Activated naive CD8-positive, alpha-beta T cell (primary cell): ENCODE results near the gene SLCO3A1.
A peak's percentile ranks its signal among the peaks of the same experiment; 100 is the strongest.

ENCODE experiments used
- H3K27ac Mint-ChIP-seq: one replicate; pipeline ENCODE4 v1.8.0; 2021; ENCODE audit warnings: mixed read lengths
- H3K27me3 Mint-ChIP-seq: one replicate; pipeline ENCODE4 v1.8.0; 2021; ENCODE audit warnings: mixed read lengths
- H3K36me3 Mint-ChIP-seq: one replicate; pipeline ENCODE4 v1.8.0; 2021; ENCODE audit warnings: mixed read lengths
- H3K4me1 Mint-ChIP-seq: one replicate; pipeline ENCODE4 v1.8.0; 2021; ENCODE audit warnings: low read depth, mixed read lengths
- H3K4me3 Mint-ChIP-seq: one replicate; pipeline ENCODE4 v1.8.0; 2021; ENCODE audit warnings: mild to moderate bottlenecking, mixed read lengths
- H3K9me3 Mint-ChIP-seq: one replicate; pipeline ENCODE4 v1.8.0; 2021; ENCODE audit warnings: low read depth, mixed read lengths

The SLCO3A1 gene

GRCh38 chr15:91853948-91854638 is 585 bp downstream of the SLCO3A1 start:
- no peaks in the 10 kb centered on the region for H3K9me3 Mint-ChIP-seq
- peaks cover under 1% of the 10 kb centered on the region for H3K36me3 Mint-ChIP-seq
- peak overlapping the region; percentile 84 for H3K4me3 Mint-ChIP-seq
- H3K27me3 Mint-ChIP-seq: no peaks in the 10 kb centered on the region
- H3K27ac Mint-ChIP-seq: peak overlapping the region; percentile 78
- H3K4me1 Mint-ChIP-seq: peaks cover 72% of the 10 kb centered on the region

DNA sequence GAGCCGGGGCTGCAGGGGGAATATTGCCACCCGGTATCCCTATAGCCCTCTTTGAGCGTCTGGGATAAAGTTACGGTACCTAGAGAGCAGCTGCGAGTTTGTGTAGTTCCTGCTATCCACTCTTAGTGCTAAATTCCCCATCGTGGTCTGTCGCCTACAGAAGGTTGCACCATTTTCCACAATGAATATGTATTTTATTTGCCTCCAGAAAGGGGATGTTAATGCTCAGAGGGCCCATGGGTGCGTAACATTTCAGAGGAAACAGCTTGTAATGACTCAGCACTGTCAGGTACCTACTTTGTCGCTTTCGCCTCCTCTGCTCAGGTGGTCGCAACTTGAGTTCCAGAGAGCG is 1.1 kb downstream of the SLCO3A1 start:
- Mint-ChIP-seq H3K4me3 (peak overlapping the region; percentile 84), H3K27me3 (no peaks in the 10 kb centered on the region), H3K4me1 (peaks cover 70% of the 10 kb centered on the region), H3K27ac (peak overlapping the region; percentile 78), H3K36me3 (peaks cover 2% of the 10 kb centered on the region), H3K9me3 (no peaks in the 10 kb centered on the region)

DNA sequence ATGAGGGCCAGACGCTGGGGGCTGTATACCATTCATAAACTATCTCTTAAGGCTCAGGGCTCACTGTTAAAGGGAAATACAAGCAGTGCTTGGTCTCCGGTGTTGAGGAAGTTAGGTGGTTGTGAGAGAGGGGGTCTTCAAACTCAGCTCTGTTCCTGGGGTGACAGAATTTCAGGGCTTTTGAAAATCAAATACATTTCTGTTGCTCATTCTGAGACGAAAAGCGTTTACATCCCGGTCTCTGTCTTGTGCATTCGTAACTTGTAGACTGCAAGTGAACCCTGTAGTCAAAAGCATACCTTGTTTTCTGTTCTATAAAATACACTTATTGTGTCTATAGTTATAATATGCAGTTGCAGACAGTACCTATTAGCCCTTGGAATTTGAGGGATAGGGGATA is 1.7 kb downstream of the SLCO3A1 start:
- peaks cover 71% of the 10 kb centered on the region for H3K4me1 Mint-ChIP-seq
- H3K27ac Mint-ChIP-seq: peak overlapping the region; percentile 78
- H3K9me3 Mint-ChIP-seq: no peaks in the 10 kb centered on the region
- peak overlapping the region; percentile 84 for H3K4me3 Mint-ChIP-seq
- H3K27me3 Mint-ChIP-seq: no peaks in the 10 kb centered on the region
- peaks cover 2% of the 10 kb centered on the region for H3K36me3 Mint-ChIP-seq

DNA sequence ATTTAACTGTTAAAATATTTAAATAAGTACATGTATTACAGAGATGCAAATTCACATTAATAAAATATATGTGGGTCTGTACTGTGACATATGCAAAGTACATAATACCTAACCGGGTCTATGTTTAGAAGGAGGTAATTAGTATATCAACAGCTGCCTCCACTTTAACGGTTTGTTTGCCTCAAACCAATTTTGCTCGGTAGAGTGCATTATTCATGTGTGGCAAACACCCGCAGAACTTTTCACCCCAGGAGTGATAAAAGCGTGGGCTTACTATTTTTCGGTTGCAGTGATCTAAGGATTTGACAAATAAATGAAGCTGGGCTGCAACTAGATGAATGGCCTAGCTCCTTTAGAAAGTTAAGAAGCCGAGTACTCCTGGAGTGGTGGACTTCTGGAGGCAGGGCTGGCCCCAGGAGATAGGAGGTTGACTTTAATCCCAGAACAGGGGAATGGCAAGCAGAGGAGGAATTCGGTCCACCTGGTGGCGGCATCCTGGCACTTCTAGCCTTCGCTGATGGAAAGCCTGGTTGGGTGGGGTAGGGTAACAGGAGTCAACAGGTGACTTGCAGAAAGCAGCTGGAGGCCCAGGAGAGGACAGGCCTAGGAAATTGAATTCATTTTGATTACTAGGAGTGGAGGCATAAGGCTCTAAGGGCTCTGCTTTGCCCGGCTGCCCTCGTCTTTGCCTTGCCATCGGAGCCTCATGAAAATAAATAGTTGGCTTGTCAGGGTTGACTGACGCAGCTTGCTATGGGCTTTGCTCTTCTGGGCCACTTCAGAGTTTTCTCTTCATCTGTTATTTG is 2.4 kb downstream of the SLCO3A1 start:
- peaks cover 74% of the 10 kb centered on the region for H3K4me1 Mint-ChIP-seq
- H3K9me3 Mint-ChIP-seq: no peaks in the 10 kb centered on the region
- H3K4me3 Mint-ChIP-seq: peak overlapping the region; percentile 53
- peaks cover 2% of the 10 kb centered on the region for H3K36me3 Mint-ChIP-seq
- no peaks in the 10 kb centered on the region for H3K27me3 Mint-ChIP-seq
- H3K27ac Mint-ChIP-seq: peak overlapping the region; percentile 78

DNA sequence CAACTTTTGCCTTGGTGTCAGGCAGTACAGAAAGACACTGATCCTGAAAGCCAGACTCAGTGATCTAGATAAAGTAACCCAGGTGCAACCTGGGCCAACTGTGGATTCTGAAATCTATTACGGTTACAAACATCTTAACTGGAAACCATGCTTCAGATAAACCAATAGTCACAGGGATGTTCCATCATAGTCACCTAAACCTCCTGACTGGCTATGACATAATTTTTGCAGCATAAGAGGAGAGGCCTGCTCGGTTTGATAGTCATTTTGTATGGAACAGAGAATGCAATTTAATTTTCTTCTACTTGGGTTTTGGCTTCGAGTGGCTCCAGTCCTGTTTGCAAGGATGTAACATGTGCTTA is 3.7 kb downstream of the SLCO3A1 start:
- Mint-ChIP-seq H3K4me1 (peaks cover 71% of the 10 kb centered on the region), H3K4me3 (peak overlapping the region; percentile 60)

GRCh38 chr15:91857772-91858171 is 4.3 kb downstream of the SLCO3A1 start:
- Mint-ChIP-seq H3K4me1 (peaks cover 72% of the 10 kb centered on the region), H3K36me3 (peaks cover 2% of the 10 kb centered on the region), H3K27me3 (no peaks in the 10 kb centered on the region), H3K9me3 (no peaks in the 10 kb centered on the region), H3K27ac (peak overlapping the region; percentile 78), H3K4me3 (peak overlapping the region; percentile 60)

More for the DNA sequence above, 3.7 kb downstream of the SLCO3A1 start:
- Mint-ChIP-seq H3K27me3 (no peaks in the 10 kb centered on the region), H3K27ac (peak overlapping the region; percentile 78), H3K36me3 (peaks cover 2% of the 10 kb centered on the region), H3K9me3 (no peaks in the 10 kb centered on the region)

GRCh38 chr15:91860498-91860897 is 7.0 kb downstream of the SLCO3A1 start:
- H3K9me3 Mint-ChIP-seq: no peaks in the 10 kb centered on the region
- peaks cover 79% of the 10 kb centered on the region for H3K4me1 Mint-ChIP-seq
- H3K27me3 Mint-ChIP-seq: no peaks in the 10 kb centered on the region
- H3K36me3 Mint-ChIP-seq: peaks cover 2% of the 10 kb centered on the region
- H3K27ac Mint-ChIP-seq: no peak overlapping the region
- H3K4me3 Mint-ChIP-seq: no peak overlapping the region

DNA sequence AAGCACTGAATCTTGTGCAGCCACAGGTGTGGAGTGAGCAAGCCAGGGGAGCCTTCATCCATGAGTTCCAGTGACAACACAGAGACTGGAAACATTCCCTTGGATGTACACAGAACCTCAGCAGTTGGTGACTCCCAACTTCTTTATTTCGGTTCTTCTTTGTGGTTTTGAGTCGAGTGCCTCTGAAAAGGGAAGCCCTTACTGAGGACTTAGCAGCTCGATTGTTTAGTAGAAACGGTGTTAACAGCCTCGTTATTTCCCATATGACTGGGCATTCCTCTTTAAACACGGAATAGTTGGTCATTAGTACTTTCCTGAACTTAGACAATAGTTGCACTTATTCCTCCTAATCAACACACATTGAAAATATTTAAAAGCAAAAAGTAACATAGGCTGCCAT is 7.7 kb downstream of the SLCO3A1 start:
- H3K27ac Mint-ChIP-seq: no peak overlapping the region
- H3K36me3 Mint-ChIP-seq: peaks cover 2% of the 10 kb centered on the region
- H3K4me3 Mint-ChIP-seq: no peak overlapping the region
- no peaks in the 10 kb centered on the region for H3K9me3 Mint-ChIP-seq
- H3K4me1 Mint-ChIP-seq: peaks cover 79% of the 10 kb centered on the region
- H3K27me3 Mint-ChIP-seq: no peaks in the 10 kb centered on the region

GRCh38 chr15:91862891-91863504 is 9.5 kb downstream of the SLCO3A1 start:
- peaks cover 79% of the 10 kb centered on the region for H3K4me1 Mint-ChIP-seq
- no peaks in the 10 kb centered on the region for H3K27me3 Mint-ChIP-seq
- peaks cover 2% of the 10 kb centered on the region for H3K36me3 Mint-ChIP-seq
- no peaks in the 10 kb centered on the region for H3K9me3 Mint-ChIP-seq
- no peak overlapping the region for H3K27ac Mint-ChIP-seq
- H3K4me3 Mint-ChIP-seq: no peak overlapping the region

GRCh38 chr15:91863621-91864255 is 10.2 kb downstream of the SLCO3A1 start:
- H3K4me3 Mint-ChIP-seq: no peak overlapping the region
- no peaks in the 10 kb centered on the region for H3K9me3 Mint-ChIP-seq
- peaks cover 77% of the 10 kb centered on the region for H3K4me1 Mint-ChIP-seq
- no peak overlapping the region for H3K27ac Mint-ChIP-seq
- H3K36me3 Mint-ChIP-seq: peaks cover 2% of the 10 kb centered on the region
- no peaks in the 10 kb centered on the region for H3K27me3 Mint-ChIP-seq

GRCh38 chr15:91864664-91865063 is 11.2 kb downstream of the SLCO3A1 start:
- peaks cover 73% of the 10 kb centered on the region for H3K4me1 Mint-ChIP-seq
- H3K27me3 Mint-ChIP-seq: no peaks in the 10 kb centered on the region
- no peaks in the 10 kb centered on the region for H3K36me3 Mint-ChIP-seq
- H3K9me3 Mint-ChIP-seq: no peaks in the 10 kb centered on the region
- H3K4me3 Mint-ChIP-seq: no peak overlapping the region
- H3K27ac Mint-ChIP-seq: no peak overlapping the region

GRCh38 chr15:91865486-91865885 is 12.0 kb downstream of the SLCO3A1 start:
- H3K9me3 Mint-ChIP-seq: no peaks in the 10 kb centered on the region
- H3K4me1 Mint-ChIP-seq: peaks cover 76% of the 10 kb centered on the region
- H3K27me3 Mint-ChIP-seq: no peaks in the 10 kb centered on the region
- H3K4me3 Mint-ChIP-seq: no peak overlapping the region
- H3K27ac Mint-ChIP-seq: no peak overlapping the region
- no peaks in the 10 kb centered on the region for H3K36me3 Mint-ChIP-seq

DNA sequence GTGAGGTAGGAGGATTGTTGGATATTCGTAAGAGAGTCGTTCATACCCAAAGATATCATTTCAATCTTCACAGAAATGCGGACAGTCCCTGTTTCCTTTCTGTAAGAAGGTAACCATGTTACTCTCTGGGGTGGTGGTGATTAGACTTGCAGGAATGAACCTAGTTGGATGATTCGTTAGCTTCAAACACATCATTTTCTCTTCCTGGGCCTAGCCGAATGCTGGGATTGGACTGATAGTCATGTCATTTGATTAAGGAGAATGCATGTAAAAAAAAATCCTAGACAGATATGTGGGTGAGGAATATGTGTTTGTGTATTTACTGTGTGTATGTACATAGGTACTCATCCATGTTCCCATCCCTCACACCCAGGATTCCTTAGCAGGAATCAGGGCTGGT is 12.4 kb downstream of the SLCO3A1 start:
- H3K27me3 Mint-ChIP-seq: no peaks in the 10 kb centered on the region
- H3K9me3 Mint-ChIP-seq: no peaks in the 10 kb centered on the region
- H3K4me1 Mint-ChIP-seq: peaks cover 78% of the 10 kb centered on the region
- no peaks in the 10 kb centered on the region for H3K36me3 Mint-ChIP-seq
- H3K4me3 Mint-ChIP-seq: no peak overlapping the region
- no peak overlapping the region for H3K27ac Mint-ChIP-seq

DNA sequence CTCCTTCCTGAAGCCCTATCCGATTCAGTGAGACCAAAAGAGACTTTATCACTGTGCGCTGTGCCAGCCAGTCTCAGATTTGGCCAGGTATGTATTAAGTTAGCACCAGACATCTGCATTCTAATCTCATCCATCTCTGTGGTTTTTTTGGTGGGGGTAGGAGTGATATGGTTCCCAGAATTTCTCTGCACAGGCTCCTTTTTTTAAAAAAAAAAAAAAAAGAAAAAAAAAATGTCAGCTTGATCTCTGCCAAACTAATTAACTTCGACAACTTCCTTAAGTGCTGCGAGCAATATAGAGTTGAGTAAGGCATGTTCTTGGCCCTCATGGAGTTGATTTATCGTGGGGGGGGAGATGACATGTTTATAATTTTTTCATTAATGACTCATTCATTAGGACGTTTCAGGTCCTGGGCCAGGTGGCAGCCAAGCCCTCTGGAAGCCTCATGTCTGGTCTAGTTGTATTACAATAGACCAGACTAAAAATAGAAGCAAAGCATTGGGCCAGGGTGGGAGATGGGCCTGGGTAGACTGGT is 12.9 kb downstream of the SLCO3A1 start:
- Mint-ChIP-seq H3K9me3 (no peaks in the 10 kb centered on the region), H3K4me3 (peak overlapping the region; percentile 52), H3K36me3 (no peaks in the 10 kb centered on the region), H3K27ac (no peak overlapping the region), H3K4me1 (peaks cover 78% of the 10 kb centered on the region), H3K27me3 (no peaks in the 10 kb centered on the region)

GRCh38 chr15:91866971-91867372 is 13.5 kb downstream of the SLCO3A1 start:
- no peaks in the 10 kb centered on the region for H3K27me3 Mint-ChIP-seq
- H3K36me3 Mint-ChIP-seq: no peaks in the 10 kb centered on the region
- peak overlapping the region; percentile 52 for H3K4me3 Mint-ChIP-seq
- no peaks in the 10 kb centered on the region for H3K9me3 Mint-ChIP-seq
- H3K27ac Mint-ChIP-seq: no peak overlapping the region
- H3K4me1 Mint-ChIP-seq: peaks cover 81% of the 10 kb centered on the region
